Neuronal stem cell (in vitro differentiated cells): ENCODE results near the gene ZNF407.

Source experiments
- DNase-seq: peaks from one replicate; pipeline ENCODE4 v3.0.0-alpha.2; 2013; ENCODE audit warnings: low spot score
- H2AFZ ChIP-seq: one replicate; pipeline ENCODE4 v1.6.1; 2013; ENCODE audit warnings: mild to moderate bottlenecking, low read length, inconsistent platforms
- H2AK5ac ChIP-seq: 2 replicates; pipeline ENCODE4 v1.6.1; 2013; ENCODE audit warnings: low read depth, mild to moderate bottlenecking, inconsistent platforms, low read length, moderate library complexity, mixed read lengths
- H2BK120ac ChIP-seq: 2 replicates; pipeline ENCODE4 v1.6.1; 2013; ENCODE audit warnings: low read depth, mild to moderate bottlenecking, inconsistent platforms, low read length, moderate library complexity, mixed read lengths
- H2BK12ac ChIP-seq: one replicate; pipeline ENCODE4 v1.6.1; 2013; ENCODE audit warnings: low read length, inconsistent platforms
- H2BK15ac ChIP-seq: 2 replicates; pipeline ENCODE4 v1.6.1; 2013; ENCODE audit warnings: mild to moderate bottlenecking, low read length, inconsistent platforms, mixed read lengths
- H2BK5ac ChIP-seq: one replicate; pipeline ENCODE4 v1.6.1; 2013; ENCODE audit warnings: inconsistent platforms, mild to moderate bottlenecking, low read length, moderate library complexity
- H3K14ac ChIP-seq: one replicate; pipeline ENCODE4 v1.6.1; 2013; ENCODE audit warnings: low read length, inconsistent platforms
- H3K18ac ChIP-seq: 2 replicates; pipeline ENCODE4 v1.6.1; 2013; ENCODE audit warnings: low read length, inconsistent platforms
- H3K23ac ChIP-seq: 2 replicates; pipeline ENCODE4 v1.6.1; 2013; ENCODE audit warnings: low read depth, mild to moderate bottlenecking, mixed read lengths, low read length, inconsistent platforms; ENCODE audit not compliant: poor library complexity
- H3K27ac ChIP-seq: replicated peaks from 3 replicates; pipeline ENCODE4 v1.5.1; 2013; ENCODE audit warnings: low read length, inconsistent platforms
- H3K27me3 ChIP-seq, 3 experiments: 2 replicates each; pipeline ENCODE4 v1.6.1; 2013; ENCODE audit warnings: low read length in 3 of 3, mild to moderate bottlenecking in 2 of 3, inconsistent platforms in 1 of 3, low read depth in 1 of 3, mixed read lengths in 1 of 3, moderate library complexity in 1 of 3; ENCODE audit not compliant: control insufficient read depth in 3 of 3, insufficient read depth in 3 of 3
- H3K36me3 ChIP-seq, 2 donors: replicated peaks in 1 of 2; 2 replicates each; pipeline ENCODE4 v1.6.1; 2013; ENCODE audit warnings: low read length in 2 of 2; ENCODE audit not compliant: control insufficient read depth in 2 of 2, insufficient read depth in 2 of 2
- H3K4ac ChIP-seq: 2 replicates; pipeline ENCODE4 v1.6.1; 2013; ENCODE audit warnings: inconsistent platforms, mild to moderate bottlenecking, low read length, moderate library complexity
- H3K4me1 ChIP-seq, 2 donors: 1 replicate in 1 of 2; 2 replicates in 1 of 2; pipeline ENCODE4 v1.6.1; 2013; ENCODE audit warnings: low read length in 2 of 2, low read depth in 1 of 2; ENCODE audit not compliant: control insufficient read depth in 2 of 2, insufficient read depth in 1 of 2
- H3K4me2 ChIP-seq: one replicate; pipeline ENCODE4 v1.6.1; 2013; ENCODE audit warnings: mild to moderate bottlenecking, low read length, inconsistent platforms; ENCODE audit not compliant: insufficient read depth, poor library complexity, severe bottlenecking
- H3K4me3 ChIP-seq, 2 donors: 2 replicates each; pipeline ENCODE4 v1.5.1; 2013; ENCODE audit warnings: low read length in 2 of 2, mild to moderate bottlenecking in 2 of 2, inconsistent platforms in 1 of 2, moderate library complexity in 1 of 2
- H3K79me1 ChIP-seq: one replicate; pipeline ENCODE4 v1.6.1; 2013; ENCODE audit warnings: low read depth, mild to moderate bottlenecking, inconsistent platforms, low read length, moderate library complexity
- H3K9ac ChIP-seq: one replicate; pipeline ENCODE4 v1.6.1; 2013; ENCODE audit warnings: mild to moderate bottlenecking, low read depth, low read length, inconsistent platforms; ENCODE audit not compliant: poor library complexity
- H3K9me3 ChIP-seq, 2 donors: replicated peaks in 1 of 2; 2 replicates each; pipeline versions ENCODE3 to v1.6.1; 2013; ENCODE audit warnings: low read length in 2 of 2, mild to moderate bottlenecking in 2 of 2, inconsistent platforms in 1 of 2, low read depth in 1 of 2, mixed read lengths in 1 of 2, moderate library complexity in 1 of 2; ENCODE audit not compliant: control insufficient read depth in 2 of 2, insufficient read depth in 1 of 2
- H4K8ac ChIP-seq: one replicate; pipeline ENCODE4 v1.6.1; 2013; ENCODE audit warnings: low read depth, mild to moderate bottlenecking, inconsistent platforms, low read length, moderate library complexity
- H4K91ac ChIP-seq: one replicate; pipeline ENCODE4 v1.6.1; 2013; ENCODE audit warnings: low read length, low read depth, mild to moderate bottlenecking, inconsistent platforms; ENCODE audit not compliant: poor library complexity
- WGBS, 2 donors: extraction: QIAGEN DNeasy Blood & Tissue Kit; methylation state at CpG; one replicate each; pipeline ENCODE4 v1.1.7; 2013; ENCODE audit warnings: missing lambda C conversion rate in 2 of 2, mixed read lengths in 1 of 2; ENCODE audit not compliant: insufficient read length in 2 of 2, insufficient replicate concordance in 1 of 2; ENCODE audit errors: extremely low coverage in 2 of 2; 5-methylcytosine and 5-hydroxymethylcytosine counted together

The ZNF407 gene

GRCh38 chr18:74551452-74551851, 46.2 kb upstream of the ZNF407 start:
- Histone ChIP-seq H3K4me2 (no peak overlapping the region), H3K79me1 (no peaks in the 10 kb centered on the region), H2BK15ac (no peak overlapping the region), H2BK12ac (no peak overlapping the region), H2BK5ac (no peak overlapping the region), H3K23ac (no peak overlapping the region), H4K8ac (no peak overlapping the region), H4K91ac (no peak overlapping the region), H3K4me3 (no peak overlapping the region), H3K14ac (no peak overlapping the region), H2AFZ (no peak overlapping the region), H3K18ac (no peak overlapping the region), H3K36me3 (no peaks in the 10 kb centered on the region), H2BK120ac (no peak overlapping the region), H3K9me3 (peaks cover 11 to 20% of the 10 kb centered on the region in 2 donors), H2AK5ac (no peak overlapping the region), H3K4ac (no peak overlapping the region), H3K27me3 (peaks cover 0 to 40% (median 0%) of the 10 kb centered on the region in 3 experiments), H3K9ac (no peak overlapping the region), H3K27ac (no peak overlapping the region), H3K4me1 (peaks cover 0 to 7% of the 10 kb centered on the region in 2 donors)
- no CpG with 5 or more reads among the region's 3 CpGs for WGBS, 2 donors
- DNase-seq = no peak

GRCh38 chr18:74551936-74552555, 45.6 kb upstream of the ZNF407 start:
- Histone ChIP-seq H3K4me1 (peaks cover 0 to 7% of the 10 kb centered on the region in 2 donors), H4K8ac (no peak overlapping the region), H3K4me3 (no peak overlapping the region), H3K36me3 (no peaks in the 10 kb centered on the region), H3K23ac (no peak overlapping the region), H2BK120ac (no peak overlapping the region), H2AK5ac (no peak overlapping the region), H3K14ac (no peak overlapping the region), H3K79me1 (no peaks in the 10 kb centered on the region), H3K9ac (no peak overlapping the region), H2BK5ac (no peak overlapping the region), H3K27me3 (peaks cover 0 to 35% (median 0%) of the 10 kb centered on the region in 3 experiments), H3K4ac (no peak overlapping the region), H3K9me3 (peaks cover 9 to 20% of the 10 kb centered on the region in 2 donors), H3K4me2 (no peak overlapping the region), H2BK15ac (no peak overlapping the region), H2BK12ac (no peak overlapping the region), H3K27ac (no peak overlapping the region), H3K18ac (no peak overlapping the region), H2AFZ (no peak overlapping the region), H4K91ac (no peak overlapping the region)
- WGBS, 2 donors = no CpG with 5 or more reads among the region's 5 CpGs
- DNase-seq = peak; percentile 64

GRCh38 chr18:74556126-74556525, 41.5 kb upstream of the ZNF407 start:
- Histone ChIP-seq H3K79me1 (no peaks in the 10 kb centered on the region), H3K23ac (no peak overlapping the region), H3K4ac (no peak overlapping the region), H3K36me3 (no peaks in the 10 kb centered on the region), H3K9me3 (no peaks in the 10 kb centered on the region), H3K27me3 (peaks cover 0 to 31% (median 0%) of the 10 kb centered on the region in 3 experiments), H2AK5ac (no peak overlapping the region), H2BK12ac (no peak overlapping the region), H3K4me3 (no peak overlapping the region), H3K4me1 (peaks cover 0 to 7% of the 10 kb centered on the region in 2 donors), H4K8ac (no peak overlapping the region), H2BK120ac (no peak overlapping the region), H3K14ac (no peak overlapping the region), H4K91ac (no peak overlapping the region), H3K9ac (no peak overlapping the region), H2AFZ (no peak overlapping the region), H3K27ac (no peak overlapping the region), H3K4me2 (no peak overlapping the region), H3K18ac (no peak overlapping the region), H2BK15ac (no peak overlapping the region), H2BK5ac (no peak overlapping the region)
- no CpG with 5 or more reads among the region's 11 CpGs for WGBS, 2 donors
- DNase-seq = no peak

- DNase-seq = no peak
These were observed 39.6 kb upstream of the ZNF407 start for GRCh38 chr18:74558096-74558495.

More at GRCh38 chr18:74558096-74558495, 39.6 kb upstream of the ZNF407 start:
- H3K4me1 ChIP-seq = no peaks in the 10 kb centered on the region
- no peak overlapping the region for H4K8ac ChIP-seq
- H2AK5ac ChIP-seq = no peak overlapping the region
- H3K4ac ChIP-seq = no peak overlapping the region
- H4K91ac ChIP-seq = no peak overlapping the region
- no peak overlapping the region for H3K27ac ChIP-seq
- no peaks in the 10 kb centered on the region for H3K79me1 ChIP-seq
- H3K27me3 ChIP-seq = peaks cover 0 to 47% (median 0%) of the 10 kb centered on the region in 3 experiments
- H2BK5ac ChIP-seq = no peak overlapping the region
- no peak overlapping the region for H3K4me2 ChIP-seq
- H3K36me3 ChIP-seq = no peaks in the 10 kb centered on the region
- no peak overlapping the region for H2BK120ac ChIP-seq
- H3K9me3 ChIP-seq = no peaks in the 10 kb centered on the region
- no peak overlapping the region for H2AFZ ChIP-seq
- no peak overlapping the region for H3K9ac ChIP-seq
- no CpG with 5 or more reads among the region's 4 CpGs for WGBS, 2 donors
- no peak overlapping the region for H3K18ac ChIP-seq
- no peak overlapping the region for H3K4me3 ChIP-seq
- H3K14ac ChIP-seq = no peak overlapping the region
- H2BK15ac ChIP-seq = no peak overlapping the region
- no peak overlapping the region for H3K23ac ChIP-seq
- no peak overlapping the region for H2BK12ac ChIP-seq
